HL-60 (cell line): ENCODE measurements around the gene RSKR.
A peak's percentile ranks its signal among the peaks of the same experiment; 100 is the strongest.
"Not testable (repeated sequence)": the region's sequence is repeated elsewhere in the genome, so short reads cannot be mapped to it uniquely, and the experiment has no call there.

Source experiments
- DNase-seq, 2 experiments: peaks; one replicate each; pipeline ENCODE4 v3.0.0-alpha.2; 2010 to 2020; ENCODE audit warnings: low read depth in 1 of 2, low spot score in 1 of 2
- H3K27ac ChIP-seq: fragments of 250-450 bp; sonication (Bioruptor Pico); replicated peaks from 2 replicates; pipeline ENCODE4 v1.5.1; 2020; ENCODE audit warnings: mild to moderate bottlenecking, moderate library complexity
- H3K27me3 ChIP-seq: fragments of 250-450 bp; sonication (Bioruptor Pico); 2 replicates; pipeline ENCODE4 v1.5.1; 2021; ENCODE audit warnings: mild to moderate bottlenecking, moderate library complexity; ENCODE audit not compliant: insufficient read depth, poor library complexity, severe bottlenecking
- H3K4me3 ChIP-seq: replicated peaks from 2 replicates; pipeline ENCODE4 v1.5.1; 2011; ENCODE audit warnings: mild to moderate bottlenecking, control low read depth, low read length; ENCODE audit not compliant: insufficient read depth
- GABPA ChIP-seq: IDR thresholded peaks from 2 replicates; pipeline ENCODE4 v1.6.1; 2012; ENCODE audit warnings: low read depth
- POLR2AphosphoS5 ChIP-seq: IDR thresholded peaks from 2 replicates; pipeline ENCODE4 v1.6.1; 2012; ENCODE audit warnings: low read depth
- SPI1 ChIP-seq: IDR thresholded peaks from 2 replicates; pipeline ENCODE4 v1.6.1; 2012; ENCODE audit warnings: low read depth, mild to moderate bottlenecking, borderline replicate concordance
- TF ChIP-seq, protein P1 (sequence below): IDR thresholded peaks from one replicate; pipeline ENCODE4 v1.5.1; 2011; ENCODE audit warnings: low read length, control low read depth, inconsistent platforms; ENCODE audit not compliant: insufficient read depth
- TF ChIP-seq, protein P2 (sequence below): IDR thresholded peaks from 2 replicates; pipeline ENCODE4 v1.6.1; 2012; ENCODE audit warnings: low read depth; ENCODE audit not compliant: insufficient replicate concordance

RSKR gene

DNA sequence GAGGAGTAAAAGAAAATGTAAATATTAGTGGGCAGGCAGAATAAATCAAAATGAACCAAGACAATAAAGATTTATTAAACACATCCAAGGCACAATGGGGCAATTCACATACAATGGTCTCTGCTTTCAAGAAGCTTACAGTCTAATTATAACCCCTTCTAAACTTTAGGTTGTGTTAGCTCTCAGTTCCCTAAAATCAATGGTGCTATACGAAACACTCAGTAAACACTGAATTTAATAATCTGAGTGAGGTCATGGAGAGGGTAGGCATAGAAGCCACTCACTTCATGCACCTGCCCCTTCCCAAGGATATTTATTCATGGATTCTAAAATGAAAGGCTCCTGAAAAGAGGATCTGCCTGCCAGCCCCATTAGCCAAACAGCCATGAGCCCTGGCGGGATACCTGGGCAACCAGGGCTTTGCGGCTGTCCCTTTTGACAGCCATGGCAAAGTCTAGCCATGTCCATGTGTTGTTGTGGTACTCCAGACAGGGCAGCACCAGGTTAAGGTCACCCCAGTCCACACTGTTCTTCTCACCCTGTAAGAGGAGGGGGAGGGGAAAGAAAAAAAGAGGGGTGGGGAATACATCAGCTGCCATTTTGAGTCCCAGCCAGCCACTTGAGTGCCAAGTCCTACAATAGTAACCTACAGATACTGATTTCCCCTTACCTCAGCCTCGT lies 1.4 kb upstream of the RSKR start:
- TF ChIP-seq, protein P1, sequence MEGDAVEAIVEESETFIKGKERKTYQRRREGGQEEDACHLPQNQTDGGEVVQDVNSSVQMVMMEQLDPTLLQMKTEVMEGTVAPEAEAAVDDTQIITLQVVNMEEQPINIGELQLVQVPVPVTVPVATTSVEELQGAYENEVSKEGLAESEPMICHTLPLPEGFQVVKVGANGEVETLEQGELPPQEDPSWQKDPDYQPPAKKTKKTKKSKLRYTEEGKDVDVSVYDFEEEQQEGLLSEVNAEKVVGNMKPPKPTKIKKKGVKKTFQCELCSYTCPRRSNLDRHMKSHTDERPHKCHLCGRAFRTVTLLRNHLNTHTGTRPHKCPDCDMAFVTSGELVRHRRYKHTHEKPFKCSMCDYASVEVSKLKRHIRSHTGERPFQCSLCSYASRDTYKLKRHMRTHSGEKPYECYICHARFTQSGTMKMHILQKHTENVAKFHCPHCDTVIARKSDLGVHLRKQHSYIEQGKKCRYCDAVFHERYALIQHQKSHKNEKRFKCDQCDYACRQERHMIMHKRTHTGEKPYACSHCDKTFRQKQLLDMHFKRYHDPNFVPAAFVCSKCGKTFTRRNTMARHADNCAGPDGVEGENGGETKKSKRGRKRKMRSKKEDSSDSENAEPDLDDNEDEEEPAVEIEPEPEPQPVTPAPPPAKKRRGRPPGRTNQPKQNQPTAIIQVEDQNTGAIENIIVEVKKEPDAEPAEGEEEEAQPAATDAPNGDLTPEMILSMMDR, result no peak
- TF ChIP-seq POLR2AphosphoS5 (no peak), SPI1 (no peak), GABPA (no peak)
- TF ChIP-seq, protein P2, sequence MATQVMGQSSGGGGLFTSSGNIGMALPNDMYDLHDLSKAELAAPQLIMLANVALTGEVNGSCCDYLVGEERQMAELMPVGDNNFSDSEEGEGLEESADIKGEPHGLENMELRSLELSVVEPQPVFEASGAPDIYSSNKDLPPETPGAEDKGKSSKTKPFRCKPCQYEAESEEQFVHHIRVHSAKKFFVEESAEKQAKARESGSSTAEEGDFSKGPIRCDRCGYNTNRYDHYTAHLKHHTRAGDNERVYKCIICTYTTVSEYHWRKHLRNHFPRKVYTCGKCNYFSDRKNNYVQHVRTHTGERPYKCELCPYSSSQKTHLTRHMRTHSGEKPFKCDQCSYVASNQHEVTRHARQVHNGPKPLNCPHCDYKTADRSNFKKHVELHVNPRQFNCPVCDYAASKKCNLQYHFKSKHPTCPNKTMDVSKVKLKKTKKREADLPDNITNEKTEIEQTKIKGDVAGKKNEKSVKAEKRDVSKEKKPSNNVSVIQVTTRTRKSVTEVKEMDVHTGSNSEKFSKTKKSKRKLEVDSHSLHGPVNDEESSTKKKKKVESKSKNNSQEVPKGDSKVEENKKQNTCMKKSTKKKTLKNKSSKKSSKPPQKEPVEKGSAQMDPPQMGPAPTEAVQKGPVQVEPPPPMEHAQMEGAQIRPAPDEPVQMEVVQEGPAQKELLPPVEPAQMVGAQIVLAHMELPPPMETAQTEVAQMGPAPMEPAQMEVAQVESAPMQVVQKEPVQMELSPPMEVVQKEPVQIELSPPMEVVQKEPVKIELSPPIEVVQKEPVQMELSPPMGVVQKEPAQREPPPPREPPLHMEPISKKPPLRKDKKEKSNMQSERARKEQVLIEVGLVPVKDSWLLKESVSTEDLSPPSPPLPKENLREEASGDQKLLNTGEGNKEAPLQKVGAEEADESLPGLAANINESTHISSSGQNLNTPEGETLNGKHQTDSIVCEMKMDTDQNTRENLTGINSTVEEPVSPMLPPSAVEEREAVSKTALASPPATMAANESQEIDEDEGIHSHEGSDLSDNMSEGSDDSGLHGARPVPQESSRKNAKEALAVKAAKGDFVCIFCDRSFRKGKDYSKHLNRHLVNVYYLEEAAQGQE, result no peak
- DNase-seq, result no peak
- H3K27ac ChIP-seq, result no peak overlapping the region

DNA sequence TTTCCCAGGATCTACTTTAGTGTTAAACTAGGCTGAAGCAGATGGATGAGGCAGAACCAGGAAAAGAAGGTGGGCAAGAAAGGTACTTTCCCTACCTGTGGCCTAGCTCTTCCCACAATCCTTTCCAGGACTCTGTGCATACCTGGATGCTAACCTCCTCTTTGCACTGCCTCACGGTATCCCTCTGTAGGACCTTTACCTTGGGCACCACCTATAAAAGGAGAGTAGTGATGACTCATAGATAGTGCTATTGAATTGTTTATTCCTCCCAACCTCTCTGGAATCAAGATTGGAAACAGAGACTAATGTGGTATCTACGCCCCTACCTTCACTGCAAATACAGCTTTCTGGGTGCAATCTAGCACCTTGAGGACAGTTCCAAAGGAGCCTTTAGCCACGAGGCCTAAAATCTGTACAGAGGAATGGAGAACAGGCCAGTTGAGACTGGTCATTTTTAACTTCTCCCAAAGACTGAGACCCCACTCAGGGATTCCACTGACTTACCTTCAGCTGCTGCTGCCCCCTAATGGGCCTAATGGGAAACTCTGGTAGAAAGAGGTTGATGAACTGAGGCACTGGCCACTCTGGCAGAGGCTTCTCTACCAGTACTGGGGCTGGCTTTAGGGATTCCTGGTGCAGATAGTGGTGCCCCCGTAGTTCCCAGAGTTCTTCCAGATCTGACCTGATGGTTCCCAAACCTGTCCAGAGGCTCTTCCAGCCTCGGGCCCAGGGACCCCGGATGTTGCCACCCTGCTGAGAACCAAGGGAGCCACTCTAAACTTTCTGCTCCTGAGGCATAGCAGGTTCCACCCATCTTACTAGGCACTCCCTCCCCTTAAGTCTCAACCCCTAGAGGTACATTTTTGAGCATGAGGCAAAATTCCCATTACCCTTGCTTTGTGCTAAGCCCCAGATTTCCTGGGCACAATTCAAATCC lies 781 bp downstream of the RSKR start:
- TF ChIP-seq POLR2AphosphoS5 (no peak), SPI1 (no peak), GABPA (no peak)
- TF ChIP-seq, protein P1, result no peak
- TF ChIP-seq, protein P2, result no peak
- no peaks in the 10 kb centered on the region for H3K27me3 ChIP-seq
- no peak for DNase-seq
- no peak overlapping the region for H3K4me3 ChIP-seq
- no peak overlapping the region for H3K27ac ChIP-seq

More for the DNA sequence above, 1.4 kb upstream of the RSKR start:
- no peaks in the 10 kb centered on the region for H3K27me3 ChIP-seq
- H3K4me3 ChIP-seq, result no peak overlapping the region

- no peak overlapping the region for H3K27ac ChIP-seq
- no peaks in the 10 kb centered on the region for H3K27me3 ChIP-seq
- H3K4me3 ChIP-seq, result no peak overlapping the region
- TF ChIP-seq GABPA (no peak), POLR2AphosphoS5 (no peak), SPI1 (peak; percentile 47; the same call in 1 of the 2 replicates)
- peak in 1 of 2 experiments; percentile 30 for DNase-seq
Measured at GRCh38 chr17:28612531-28612930, 1.5 kb downstream of the RSKR start.

DNA sequence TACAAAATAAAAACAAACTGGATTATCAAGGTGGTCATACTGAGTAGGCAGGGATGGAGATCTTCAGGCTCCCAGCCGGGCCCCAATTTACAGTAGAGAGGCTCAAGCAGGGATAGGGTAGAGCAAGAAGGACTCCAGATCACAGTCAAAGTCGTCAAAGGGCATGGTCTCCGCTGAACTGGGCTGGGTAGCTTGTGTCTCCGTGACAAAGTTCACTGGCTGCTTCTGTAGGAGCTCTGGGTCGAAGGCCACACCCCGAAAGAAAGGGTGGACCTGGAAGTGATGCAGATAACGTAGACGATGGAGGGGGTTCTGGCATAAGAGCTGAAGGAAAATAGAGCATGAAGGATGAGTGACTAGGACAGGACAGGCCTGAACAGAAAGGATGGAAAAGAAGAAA lies 3.6 kb downstream of the RSKR start:
- TF ChIP-seq, protein P2, result no peak
- TF ChIP-seq SPI1 (no peak), GABPA (no peak), POLR2AphosphoS5 (no peak)
- TF ChIP-seq, protein P1, result no peak
- no peak overlapping the region for H3K27ac ChIP-seq

GRCh38 chr17:28604031-28604430 lies 10.0 kb downstream of the RSKR start:
- not testable (repeated sequence) for DNase-seq, H3K4me3 ChIP-seq, H3K27me3 ChIP-seq, H3K27ac ChIP-seq

More for the DNA sequence above, 3.6 kb downstream of the RSKR start:
- Histone ChIP-seq H3K27me3 (no peaks in the 10 kb centered on the region), H3K4me3 (no peak overlapping the region)
- no peak for DNase-seq
